Lung (tissue), 12 donors: Measurements from ENCODE around the gene C8G. TPM values are rescaled to one million over a fixed set of nuclear protein-coding genes. Genes with fewer than 3 reads are reported as not detected.

Experiments
- ATAC-seq: fragments of 200-7000 bp; cut with Tn5 transposase; one replicate; pipeline ENCODE4 v1.9.1; 2020; ENCODE audit warnings: moderate number of reproducible peaks; ENCODE audit not compliant: insufficient read depth, low FRiP score
- DNase-seq, 3 donors: peaks; one replicate each; pipeline ENCODE4 v3.0.0-alpha.2; 2013 to 2017
- H3K27ac ChIP-seq, 2 donors: one replicate each; pipeline ENCODE4 v1.5.1; 2013; ENCODE audit warnings: mild to moderate bottlenecking in 2 of 2, moderate library complexity in 2 of 2, control low read depth in 1 of 2, inconsistent platforms in 1 of 2, low read depth in 1 of 2, low read length in 1 of 2
- H3K27me3 ChIP-seq, 3 donors: one replicate each; pipeline ENCODE4 v1.5.1; 2013; ENCODE audit warnings: low read length in 2 of 3; ENCODE audit not compliant: control insufficient read depth in 3 of 3, insufficient read depth in 3 of 3
- H3K36me3 ChIP-seq, 4 donors: one replicate each; pipeline ENCODE4 v1.5.1; 2013; ENCODE audit warnings: low read length in 4 of 4, mild to moderate bottlenecking in 1 of 4, moderate library complexity in 1 of 4; ENCODE audit not compliant: control insufficient read depth in 4 of 4, insufficient read depth in 4 of 4
- H3K4me1 ChIP-seq, 5 donors: one replicate each; pipeline ENCODE4 v1.5.1; 2013; ENCODE audit warnings: low read length in 5 of 5, mild to moderate bottlenecking in 2 of 5, moderate library complexity in 1 of 5; ENCODE audit not compliant: control insufficient read depth in 5 of 5, insufficient read depth in 5 of 5
- H3K4me3 ChIP-seq: one replicate; pipeline ENCODE4 v1.5.1; 2013; ENCODE audit warnings: mild to moderate bottlenecking, control low read depth, moderate library complexity
- H3K9ac ChIP-seq, 2 donors: one replicate each; pipeline ENCODE4 v1.5.1; 2013; ENCODE audit warnings: low read length in 2 of 2, control low read depth in 1 of 2; ENCODE audit not compliant: insufficient read depth in 1 of 2
- H3K9me3 ChIP-seq, 4 donors: one replicate each; pipeline ENCODE4 v1.5.1; 2013; ENCODE audit warnings: low read length in 3 of 4, mild to moderate bottlenecking in 1 of 4, moderate library complexity in 1 of 4; ENCODE audit not compliant: control insufficient read depth in 4 of 4, insufficient read depth in 3 of 4
- WGBS, 2 donors: extraction: QIAGEN DNeasy Blood & Tissue Kit; methylation state at CpG; one replicate each; pipeline ENCODE4 v1.1.7; 2013; 5-methylcytosine and 5-hydroxymethylcytosine counted together
- polyA plus RNA-seq, 2 donors: library from polyadenylated mRNA; stranded (reverse); fragments of 200-250 nt; gene quantifications; one replicate each; pipeline ENCODE4 v1.2.1, GENCODE V29; 2013
- total RNA-seq, 2 donors: library from RNA; depleted of rRNA in 1 of 2; stranded (reverse); fragments of >200 nt in 1 of 2; gene quantifications; one replicate each; pipeline ENCODE4 v1.2.1, GENCODE V29; 2014 to 2021
- TF ChIP-seq, protein P1 (sequence below): IDR thresholded peaks from 2 replicates; pipeline ENCODE4 v1.5.1; 2012; ENCODE audit warnings: mild to moderate bottlenecking; ENCODE audit errors: control extremely low read depth, extremely low read depth
- donor health status: control.
- donor health status: control.
- donor health status: Bipolar disorder and iron deficiency.
- donor health status: healthy.
- donor health status: DM: yes; HTN: yes; CAD: no.

C8G gene
- total and polyA plus RNA-seq, 4 donors: 0.90 to 2.1 (median 1.4) TPM; not detected in 1

- DNase-seq: no peak
- H3K4me1 ChIP-seq: no peaks in the 10 kb centered on the region
- H3K27ac ChIP-seq: no peak overlapping the region
- no peaks in the 10 kb centered on the region for H3K27me3 ChIP-seq
- WGBS, 2 donors: 92 to 93% methylated on average over 8 of the region's 8 CpGs
- ATAC-seq: no peak
- H3K36me3 ChIP-seq: peaks cover 2 to 25% (median 15%) of the 10 kb centered on the region in 4 donors
- H3K9me3 ChIP-seq: peaks cover 0 to 2% (median 0%) of the 10 kb centered on the region in 4 donors
- H3K4me3 ChIP-seq: no peak overlapping the region
- TF ChIP-seq, protein P1, sequence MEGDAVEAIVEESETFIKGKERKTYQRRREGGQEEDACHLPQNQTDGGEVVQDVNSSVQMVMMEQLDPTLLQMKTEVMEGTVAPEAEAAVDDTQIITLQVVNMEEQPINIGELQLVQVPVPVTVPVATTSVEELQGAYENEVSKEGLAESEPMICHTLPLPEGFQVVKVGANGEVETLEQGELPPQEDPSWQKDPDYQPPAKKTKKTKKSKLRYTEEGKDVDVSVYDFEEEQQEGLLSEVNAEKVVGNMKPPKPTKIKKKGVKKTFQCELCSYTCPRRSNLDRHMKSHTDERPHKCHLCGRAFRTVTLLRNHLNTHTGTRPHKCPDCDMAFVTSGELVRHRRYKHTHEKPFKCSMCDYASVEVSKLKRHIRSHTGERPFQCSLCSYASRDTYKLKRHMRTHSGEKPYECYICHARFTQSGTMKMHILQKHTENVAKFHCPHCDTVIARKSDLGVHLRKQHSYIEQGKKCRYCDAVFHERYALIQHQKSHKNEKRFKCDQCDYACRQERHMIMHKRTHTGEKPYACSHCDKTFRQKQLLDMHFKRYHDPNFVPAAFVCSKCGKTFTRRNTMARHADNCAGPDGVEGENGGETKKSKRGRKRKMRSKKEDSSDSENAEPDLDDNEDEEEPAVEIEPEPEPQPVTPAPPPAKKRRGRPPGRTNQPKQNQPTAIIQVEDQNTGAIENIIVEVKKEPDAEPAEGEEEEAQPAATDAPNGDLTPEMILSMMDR: no peak
- no peak overlapping the region for H3K9ac ChIP-seq
These were observed 8.3 kb upstream of the C8G start for GRCh38 chr9:136936645-136937170.

DNA sequence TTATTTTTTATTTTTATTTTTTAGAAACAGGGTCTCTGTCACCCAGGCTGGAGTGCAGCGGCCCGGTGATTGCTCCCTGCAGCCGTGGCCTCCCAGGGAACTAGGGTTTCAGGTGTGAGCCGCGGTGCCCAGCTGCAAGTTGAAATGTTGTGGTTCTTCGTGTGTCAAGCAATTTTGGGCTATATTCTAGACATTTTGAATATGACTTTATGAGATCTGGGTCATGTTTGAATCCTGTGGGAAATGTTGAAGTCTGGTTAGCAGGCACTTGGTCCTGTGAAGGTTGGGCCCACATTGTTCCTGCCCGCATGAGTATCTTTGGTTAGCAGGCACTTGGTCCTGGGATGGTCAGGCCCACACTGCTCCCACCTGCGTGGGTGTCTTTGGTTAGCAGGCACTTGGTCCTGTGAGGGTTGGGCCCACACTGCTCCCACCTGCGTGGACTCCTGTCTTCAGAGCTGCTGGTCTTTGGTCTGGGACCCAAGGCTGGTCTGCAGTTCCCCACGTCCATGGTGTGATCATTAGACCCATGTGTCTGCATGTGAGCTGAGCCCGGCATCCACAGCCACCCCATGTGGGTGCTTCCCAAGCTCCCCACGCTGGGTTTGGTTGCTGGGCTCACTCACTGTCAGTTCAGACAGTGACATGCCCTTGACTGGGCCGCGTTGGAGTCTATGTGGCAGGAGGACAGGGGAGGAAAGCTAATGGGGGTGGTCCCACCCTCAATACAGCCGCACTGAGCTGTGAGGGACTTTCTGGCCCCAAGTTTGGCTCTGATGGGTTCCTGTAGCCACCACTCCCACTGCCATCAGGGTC, 7.6 kb upstream of the C8G start:
- H3K27me3 ChIP-seq: no peaks in the 10 kb centered on the region
- no peak overlapping the region for H3K27ac ChIP-seq
- ATAC-seq (no peak), DNase-seq (no peak)
- peaks cover 0 to 2% (median 0%) of the 10 kb centered on the region in 4 donors for H3K9me3 ChIP-seq
- H3K4me3 ChIP-seq: no peak overlapping the region
- peaks cover 0 to 6% (median 0%) of the 10 kb centered on the region in 5 donors for H3K4me1 ChIP-seq
- TF ChIP-seq, protein P1: no peak
- peaks cover 6 to 32% (median 18%) of the 10 kb centered on the region in 4 donors for H3K36me3 ChIP-seq
- 86 to 96% methylated on average over 15 of the region's 15 CpGs for WGBS, 2 donors
- no peak overlapping the region for H3K9ac ChIP-seq

- Histone ChIP-seq H3K4me3 (no peak overlapping the region), H3K9me3 (peaks cover 0 to 2% (median 0%) of the 10 kb centered on the region in 4 donors), H3K27me3 (no peaks in the 10 kb centered on the region), H3K27ac (peak overlapping the region in 1 of 2 donors; percentile 78), H3K9ac (no peak overlapping the region), H3K4me1 (peaks cover 0 to 18% (median 6%) of the 10 kb centered on the region in 5 donors), H3K36me3 (peaks cover 6 to 39% (median 21%) of the 10 kb centered on the region in 4 donors)
- DNase-seq: no peak
- no peak for ATAC-seq
- 95% methylated on average over 28 of the region's 28 CpGs for WGBS, 2 donors
- TF ChIP-seq, protein P1: no peak
These were observed 5.5 kb upstream of the C8G start for GRCh38 chr9:136939431-136939995.
